Vagina (tissue), 2 donors: ENCODE data around the gene NLRX1.

Source experiments
- CTCF ChIP-seq, 3 experiments: fragments of 450-650 bp in 2 of 3; fragments of 200-600 bp in 1 of 3; sonication (generic) in 1 of 3; IDR thresholded peaks; one replicate each; pipeline ENCODE4 v1.5.1; 2017 to 2019; ENCODE audit warnings: antibody characterized with exemption in 3 of 3, mild to moderate bottlenecking in 2 of 3, moderate library complexity in 2 of 3
- POLR2A ChIP-seq, 2 donors: fragments of 450-650 bp; IDR thresholded peaks; one replicate each; pipeline ENCODE4 v1.6.1; 2017; ENCODE audit warnings: antibody characterized with exemption in 2 of 2, mild to moderate bottlenecking in 2 of 2, moderate library complexity in 2 of 2
- POLR2AphosphoS5 ChIP-seq, 2 donors: sonication (generic); formaldehyde crosslinking; IDR thresholded peaks; one replicate each; pipeline ENCODE4 v1.9.0; 2017; ENCODE audit warnings: antibody characterized with exemption in 2 of 2, mild to moderate bottlenecking in 2 of 2, low read depth in 1 of 2; ENCODE audit not compliant: insufficient read depth in 1 of 2

GRCh38 chr11:119204066-119204465 is 35.5 kb downstream of the NLRX1 start:
- TF ChIP-seq CTCF (IDR thresholded peaks at IDR 0.05): no peak
- TF ChIP-seq POLR2A (IDR thresholded peaks at IDR 0.05): no peak
- TF ChIP-seq POLR2AphosphoS5 (IDR thresholded peaks at IDR 0.05; ENCODE audit: insufficient read depth in 1 of 2, low read depth in 1 of 2): no peak
